Measurements from ENCODE around the gene ZC2HC1B. TPM values are rescaled to one million over a fixed set of nuclear protein-coding genes. Genes with fewer than 3 reads are reported as not detected.
"Not testable (repeated sequence)": the region's sequence is repeated elsewhere in the genome, so short reads cannot be mapped to it uniquely, and the experiment has no call there.

ZC2HC1B gene
- total and polyA plus RNA-seq, 9 donors, result 0.50 TPM; not detected in 8

DNA sequence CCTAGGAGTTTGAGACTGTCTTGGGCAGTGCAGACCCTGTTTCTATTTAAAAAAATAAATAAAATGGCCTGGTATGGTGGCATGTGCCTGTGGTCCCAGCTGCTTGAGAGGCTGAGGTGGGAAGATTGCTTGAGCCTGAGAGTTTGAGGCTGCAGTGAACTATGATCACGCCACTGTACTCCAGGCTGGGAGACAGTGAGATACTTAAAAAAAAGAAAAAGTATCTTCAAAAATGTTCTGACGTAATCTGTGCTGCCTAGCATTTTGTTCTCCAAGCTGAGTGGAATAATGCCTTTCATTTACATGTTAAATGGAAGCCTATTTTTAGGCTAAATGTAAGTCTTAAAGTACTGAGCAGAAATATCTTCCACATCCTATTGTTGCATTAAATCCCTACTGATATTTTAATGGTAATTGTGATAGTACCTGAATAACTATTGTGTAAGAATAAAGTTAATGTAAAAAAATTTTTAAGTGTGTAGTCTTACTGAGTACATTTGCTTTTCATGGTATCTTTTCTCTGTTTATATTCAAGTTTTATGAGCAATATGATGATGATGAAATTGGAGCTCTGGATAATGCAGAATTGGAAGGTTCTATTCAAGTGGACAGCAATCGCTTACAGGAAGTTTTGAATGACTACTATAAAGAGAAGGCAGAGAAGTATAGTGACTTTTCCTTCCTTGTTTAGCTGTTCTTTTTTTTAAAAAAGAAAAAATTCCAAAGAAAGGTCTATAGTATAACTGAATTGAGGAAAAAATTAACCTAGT, 4.2 kb upstream of the ZC2HC1B start:
- no peaks in the 10 kb centered on the region for H3K36me3 ChIP-seq
- no peak for DNase-seq
- 96 to 97% (median 96%) methylated on average over 3 of the region's 3 CpGs for WGBS, 3 donors
- no peaks in the 10 kb centered on the region for H3K27me3 ChIP-seq
- no peak overlapping the region for H3K27ac ChIP-seq
- no peaks in the 10 kb centered on the region for H3K4me1 ChIP-seq (ENCODE audit: insufficient read depth)
- no peaks in the 10 kb centered on the region for H3K9me3 ChIP-seq
- no peak overlapping the region for H3K4me3 ChIP-seq
- TF ChIP-seq, protein P1, sequence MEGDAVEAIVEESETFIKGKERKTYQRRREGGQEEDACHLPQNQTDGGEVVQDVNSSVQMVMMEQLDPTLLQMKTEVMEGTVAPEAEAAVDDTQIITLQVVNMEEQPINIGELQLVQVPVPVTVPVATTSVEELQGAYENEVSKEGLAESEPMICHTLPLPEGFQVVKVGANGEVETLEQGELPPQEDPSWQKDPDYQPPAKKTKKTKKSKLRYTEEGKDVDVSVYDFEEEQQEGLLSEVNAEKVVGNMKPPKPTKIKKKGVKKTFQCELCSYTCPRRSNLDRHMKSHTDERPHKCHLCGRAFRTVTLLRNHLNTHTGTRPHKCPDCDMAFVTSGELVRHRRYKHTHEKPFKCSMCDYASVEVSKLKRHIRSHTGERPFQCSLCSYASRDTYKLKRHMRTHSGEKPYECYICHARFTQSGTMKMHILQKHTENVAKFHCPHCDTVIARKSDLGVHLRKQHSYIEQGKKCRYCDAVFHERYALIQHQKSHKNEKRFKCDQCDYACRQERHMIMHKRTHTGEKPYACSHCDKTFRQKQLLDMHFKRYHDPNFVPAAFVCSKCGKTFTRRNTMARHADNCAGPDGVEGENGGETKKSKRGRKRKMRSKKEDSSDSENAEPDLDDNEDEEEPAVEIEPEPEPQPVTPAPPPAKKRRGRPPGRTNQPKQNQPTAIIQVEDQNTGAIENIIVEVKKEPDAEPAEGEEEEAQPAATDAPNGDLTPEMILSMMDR (IDR thresholded peaks at IDR 0.05), result no peak
- TF ChIP-seq POLR2A (IDR thresholded peaks at IDR 0.05), result no peak
- no peak for TF ChIP-seq EP300 (IDR thresholded peaks at IDR 0.05)
- intact Hi-C loops (cut with DNase I), result no loop called here

DNA sequence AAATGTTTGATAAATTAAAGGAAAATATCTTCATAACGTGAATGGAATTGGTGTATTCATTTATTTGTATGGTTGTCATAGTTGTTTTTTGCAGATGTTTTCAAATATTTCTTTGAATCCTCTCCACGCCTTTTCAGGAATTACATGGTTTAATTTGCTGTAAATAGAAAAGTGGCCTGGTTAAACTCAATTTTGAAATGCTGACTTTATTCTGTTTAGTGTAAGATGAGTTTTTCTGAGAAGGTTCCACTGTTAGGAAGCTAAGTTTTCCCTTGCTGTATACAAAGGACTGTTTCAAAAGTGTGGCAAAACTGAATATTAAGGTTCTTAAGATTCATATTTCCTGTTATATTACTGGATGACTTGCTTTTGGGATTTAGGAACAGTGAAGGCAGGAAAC, 503 bp upstream of the ZC2HC1B start:
- intact Hi-C loops (cut with DNase I), result no loop called here
- H3K36me3 ChIP-seq, result no peaks in the 10 kb centered on the region
- TF ChIP-seq POLR2A (IDR thresholded peaks at IDR 0.05) (no peak), EP300 (IDR thresholded peaks at IDR 0.05) (no peak)
- TF ChIP-seq, protein P1 (IDR thresholded peaks at IDR 0.05), result no peak
- no peaks in the 10 kb centered on the region for H3K4me1 ChIP-seq (ENCODE audit: insufficient read depth)
- no peak overlapping the region for H3K27ac ChIP-seq
- no peak for DNase-seq
- H3K9me3 ChIP-seq, result no peaks in the 10 kb centered on the region
- no peaks in the 10 kb centered on the region for H3K27me3 ChIP-seq
- 63 to 75% (median 74%) methylated on average over 2 of the region's 2 CpGs for WGBS, 3 donors
- H3K4me3 ChIP-seq, result no peak overlapping the region

DNA sequence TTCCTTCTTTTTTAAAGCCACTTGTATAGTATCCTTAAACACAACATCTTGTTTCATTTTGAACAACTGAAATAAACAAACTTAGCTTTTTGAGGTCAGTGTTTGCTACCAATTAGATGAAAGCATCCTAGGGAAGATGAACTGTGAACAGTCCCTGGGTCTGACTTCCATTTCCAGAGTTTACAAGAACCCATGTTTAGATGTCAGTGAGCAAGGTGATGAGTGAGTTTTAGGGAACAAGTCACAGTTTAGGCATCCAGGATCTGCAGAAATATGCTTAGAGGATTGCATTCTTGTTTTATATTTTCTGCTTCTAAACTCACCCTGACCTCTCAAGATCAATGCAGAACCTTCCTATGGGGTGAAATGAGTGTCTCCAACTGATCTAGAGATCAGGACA, 3.0 kb downstream of the ZC2HC1B start:
- no peaks in the 10 kb centered on the region for H3K36me3 ChIP-seq

DNA sequence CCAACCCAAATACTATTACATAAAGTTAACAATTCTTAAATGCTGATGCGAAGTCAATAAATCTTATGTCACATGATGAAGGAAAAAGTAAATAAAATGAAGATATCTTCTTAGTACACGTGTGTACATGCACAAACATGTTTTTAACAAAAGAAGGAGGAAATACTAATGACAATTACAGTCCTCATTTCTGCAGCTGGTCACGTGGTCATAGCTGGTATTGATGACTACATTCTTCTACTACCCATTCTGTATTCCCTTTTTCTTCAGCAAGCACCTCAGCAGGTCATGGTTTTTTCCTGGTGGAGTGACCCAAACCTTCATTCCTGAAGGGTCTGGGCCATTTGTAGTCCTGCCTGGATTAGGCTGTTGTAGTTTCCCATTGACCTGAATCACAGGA, 4.5 kb downstream of the ZC2HC1B start:
- H3K4me3 ChIP-seq; H3K27ac ChIP-seq; intact Hi-C loops (cut with DNase I); H3K9me3 ChIP-seq; H3K4me1 ChIP-seq (ENCODE audit: insufficient read depth); H3K36me3 ChIP-seq; DNase-seq; H3K27me3 ChIP-seq: not testable (repeated sequence)
- WGBS, 3 donors, result 94 to 95% (median 94%) methylated on average over 3 of the region's 3 CpGs

More for the DNA sequence above, 3.0 kb downstream of the ZC2HC1B start:
- H3K9me3 ChIP-seq, result no peaks in the 10 kb centered on the region
- TF ChIP-seq, protein P1 (IDR thresholded peaks at IDR 0.05), result no peak
- no peak for TF ChIP-seq POLR2A (IDR thresholded peaks at IDR 0.05)
- H3K27ac ChIP-seq, result no peak overlapping the region
- no peak overlapping the region for H3K4me3 ChIP-seq
- no peak for DNase-seq
- H3K4me1 ChIP-seq (ENCODE audit: insufficient read depth), result no peaks in the 10 kb centered on the region
- intact Hi-C loops (cut with DNase I), result no loop called here
- H3K27me3 ChIP-seq, result no peaks in the 10 kb centered on the region

DNA sequence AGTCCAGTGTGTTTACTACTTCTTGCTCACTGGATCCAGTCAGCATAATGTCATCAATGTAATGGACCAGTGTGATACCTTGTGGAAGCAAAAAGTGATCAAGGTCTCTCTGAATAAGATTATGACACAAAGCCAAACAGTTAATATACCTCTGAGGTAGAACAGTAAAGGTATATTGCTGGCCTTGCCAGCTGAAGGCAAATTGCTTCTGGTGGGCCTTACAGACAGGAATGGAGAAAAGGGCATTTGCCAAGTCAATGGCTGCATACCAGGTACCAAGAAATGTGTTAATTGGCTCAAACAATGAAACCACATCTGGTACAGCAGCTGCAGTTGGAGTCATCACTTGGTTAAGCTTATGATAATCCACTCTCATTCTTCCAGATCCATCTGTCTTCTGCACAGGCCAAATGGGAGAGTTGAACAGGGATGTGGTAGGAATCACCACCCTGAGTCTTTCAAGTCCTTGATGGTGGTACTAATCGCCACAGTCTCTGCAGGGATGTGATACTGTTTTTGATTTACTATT, 7.0 kb downstream of the ZC2HC1B start:
- intact Hi-C loops (cut with DNase I); H3K4me3 ChIP-seq; H3K27ac ChIP-seq; H3K27me3 ChIP-seq; H3K4me1 ChIP-seq (ENCODE audit: insufficient read depth); H3K9me3 ChIP-seq; H3K36me3 ChIP-seq; DNase-seq: not testable (repeated sequence)
- WGBS, 3 donors, result 93 to 94% (median 94%) methylated on average over 1 of the region's 1 CpG
